Right ventricle myocardium superior (tissue), 1 donor: ENCODE data around the gene EMC10. TPM values are rescaled to one million over a fixed set of nuclear protein-coding genes. Genes with fewer than 3 reads are reported as not detected.
"Not testable (repeated sequence)": the region's sequence is repeated elsewhere in the genome, so short reads cannot be mapped to it uniquely, and the experiment has no call there.

Source experiments
- ATAC-seq: fragments of 200-7000 bp; cut with Tn5 transposase; one replicate; pipeline ENCODE4 v1.9.1; 2020; ENCODE audit warnings: mild to moderate bottlenecking; ENCODE audit not compliant: poor library complexity
- DNase-seq: peaks from one replicate; pipeline ENCODE4 v3.0.0-alpha.2; 2020
- intact Hi-C: fragments of 100-400 bp; cut with DNase I; formaldehyde crosslinking; loops from one replicate; pipeline ENCODE4 v1.11.2; 2022
- total RNA-seq: library from RNA; stranded (reverse); fragmentation: NEBNext Ultra II Directional; extraction: Animal tissue kit (Norgen Biotek cat#: 25700); gene quantifications from one replicate; pipeline ENCODE4 v1.2.1, GENCODE V29; 2021
- donor health status: DM: no; HTN: yes; CAD: no; lungs with severe emphysema.

Gene EMC10
- total RNA-seq, 1 donor from 2014 or later, result 68.7 TPM

DNA sequence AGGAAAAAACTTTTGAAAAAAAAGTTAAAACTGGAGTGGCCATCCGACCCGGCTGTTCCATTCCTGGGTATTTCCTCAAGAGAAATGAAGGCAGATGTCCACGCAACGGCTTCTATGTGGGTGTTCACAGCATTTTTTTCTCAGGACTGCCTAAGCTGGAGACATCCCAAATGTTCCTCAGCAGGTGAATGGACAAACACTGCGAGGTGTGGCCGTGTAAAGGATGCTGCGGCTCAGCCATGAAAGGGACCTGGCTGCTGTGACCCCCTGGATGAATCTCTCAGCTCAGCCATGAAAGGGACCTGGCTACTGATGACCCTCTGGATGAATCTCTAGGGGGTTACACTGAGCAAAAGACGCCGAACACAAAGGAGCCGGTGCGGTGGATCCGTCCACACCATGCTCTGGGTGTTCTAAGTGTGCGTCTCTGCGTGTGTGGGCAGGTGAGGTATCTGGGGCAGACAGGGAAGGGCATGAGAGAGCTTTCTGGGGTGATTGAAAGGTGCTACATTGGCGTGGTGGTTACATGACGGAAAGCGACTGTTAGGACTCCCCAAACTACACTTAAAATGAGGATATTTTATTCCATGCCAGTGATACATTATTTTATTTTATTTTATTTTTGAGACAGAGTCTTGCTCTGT lies 44.6 kb downstream of the EMC10 start:
- DNase-seq (no peak), ATAC-seq (no peak)
- intact Hi-C loops, result no loop called here

DNA sequence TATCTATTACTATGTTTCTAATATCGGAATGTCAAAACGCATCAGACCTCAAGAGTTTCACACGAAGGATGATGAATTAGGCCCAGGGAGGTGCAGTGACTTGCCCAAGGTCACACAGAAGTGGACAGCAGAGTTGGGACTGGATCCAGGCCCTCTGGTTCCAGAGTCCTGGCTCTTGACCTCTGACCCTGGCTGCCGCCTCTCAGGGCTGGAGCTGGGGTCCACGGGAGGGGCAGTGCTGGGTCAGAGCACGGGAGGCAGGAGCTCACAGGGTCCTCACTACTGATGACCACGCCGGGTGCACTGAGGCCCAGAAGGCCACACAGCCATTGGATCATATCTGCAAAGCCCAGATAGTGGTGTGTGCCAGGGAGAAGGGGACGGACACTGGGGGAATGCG lies 46.6 kb downstream of the EMC10 start:
- ATAC-seq (no peak), DNase-seq (peak; percentile 22)
- intact Hi-C loops, result no loop called here

DNA sequence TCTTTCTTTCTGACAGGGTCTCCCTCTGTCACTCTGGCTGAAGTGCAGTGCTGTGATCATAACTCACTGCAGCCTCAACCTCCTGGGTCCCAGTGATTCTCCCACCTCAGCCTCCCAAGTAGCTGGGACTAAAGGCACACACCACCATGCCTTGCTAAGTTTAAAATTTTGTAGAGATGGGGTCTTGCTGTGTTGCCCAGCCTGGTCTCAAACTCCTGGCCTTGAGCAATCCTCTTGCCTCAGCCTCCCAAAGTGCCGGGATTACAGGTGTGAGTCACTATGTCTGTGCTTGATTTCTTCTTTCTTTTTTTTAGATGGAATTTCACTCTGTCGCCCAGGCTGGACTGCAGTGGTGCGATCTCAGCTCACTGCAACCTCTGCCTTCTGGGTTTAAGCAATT lies 51.7 kb downstream of the EMC10 start:
- DNase-seq, intact Hi-C loops, ATAC-seq: not testable (repeated sequence)

DNA sequence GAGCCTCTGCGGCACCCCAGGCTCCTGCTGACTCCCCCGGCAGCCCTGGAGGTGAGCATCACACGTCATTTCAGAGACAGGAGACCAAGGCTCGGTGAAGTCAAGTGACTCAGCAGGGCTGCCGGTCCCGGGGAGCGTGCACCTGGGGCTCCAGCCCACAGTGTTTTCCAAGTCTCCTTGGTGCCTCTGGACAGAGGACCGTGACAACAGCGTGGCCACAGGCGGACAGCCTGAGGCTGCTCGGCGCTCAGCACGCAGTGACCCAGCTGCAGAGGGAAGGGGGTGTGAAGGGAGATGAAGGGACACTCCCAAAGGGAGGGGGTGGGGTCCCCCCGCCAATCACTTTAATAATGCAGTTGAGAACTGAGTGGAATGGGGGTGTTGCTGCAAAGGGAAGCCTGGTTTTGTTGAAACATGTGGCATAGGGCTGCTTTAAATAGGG lies 54.9 kb downstream of the EMC10 start:
- DNase-seq, result no peak
- intact Hi-C loops, result no loop called here

DNA sequence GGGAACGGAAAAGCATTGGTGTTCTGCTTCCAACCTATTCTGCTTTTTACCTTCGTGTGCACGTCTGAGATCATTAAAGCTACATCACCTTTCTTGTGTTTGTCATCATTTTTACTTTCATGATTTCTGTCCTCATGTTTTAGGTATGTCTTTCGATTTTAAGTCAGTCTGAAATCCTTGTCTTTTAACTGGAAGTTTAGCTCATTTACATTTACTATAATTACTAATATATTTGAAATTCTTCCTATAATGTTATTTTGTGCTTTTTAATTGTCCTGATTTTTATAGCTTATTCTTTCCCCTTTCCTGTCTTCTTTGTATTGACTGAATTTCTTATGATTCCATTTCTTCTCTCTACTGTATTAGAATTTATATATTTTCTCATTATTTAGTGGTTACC lies 56.6 kb downstream of the EMC10 start:
- DNase-seq (no peak), ATAC-seq (no peak)
- intact Hi-C loops, result no loop called here

More for the DNA sequence above, 54.9 kb downstream of the EMC10 start:
- no peak for ATAC-seq

DNA sequence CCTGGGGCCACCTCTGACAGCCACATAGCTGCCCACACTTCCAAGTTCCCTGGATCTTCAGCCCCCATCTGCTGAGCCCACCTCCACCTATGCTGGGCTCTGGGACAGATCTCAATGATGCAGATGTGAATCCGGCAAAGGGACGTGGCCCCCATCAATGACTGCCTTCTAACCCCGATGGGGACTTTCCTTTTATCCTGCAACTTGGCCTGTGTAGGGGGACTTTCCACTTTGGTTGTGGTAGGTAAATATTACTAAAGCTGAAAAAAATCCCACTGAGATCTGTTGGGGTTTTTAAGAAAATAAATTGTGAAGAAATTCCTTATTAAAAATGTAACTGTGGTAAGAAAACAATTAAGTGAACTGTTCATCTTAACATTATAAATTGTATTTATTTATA lies 58.2 kb downstream of the EMC10 start:
- DNase-seq (no peak), ATAC-seq (no peak)
- intact Hi-C loops, result no loop called here

DNA sequence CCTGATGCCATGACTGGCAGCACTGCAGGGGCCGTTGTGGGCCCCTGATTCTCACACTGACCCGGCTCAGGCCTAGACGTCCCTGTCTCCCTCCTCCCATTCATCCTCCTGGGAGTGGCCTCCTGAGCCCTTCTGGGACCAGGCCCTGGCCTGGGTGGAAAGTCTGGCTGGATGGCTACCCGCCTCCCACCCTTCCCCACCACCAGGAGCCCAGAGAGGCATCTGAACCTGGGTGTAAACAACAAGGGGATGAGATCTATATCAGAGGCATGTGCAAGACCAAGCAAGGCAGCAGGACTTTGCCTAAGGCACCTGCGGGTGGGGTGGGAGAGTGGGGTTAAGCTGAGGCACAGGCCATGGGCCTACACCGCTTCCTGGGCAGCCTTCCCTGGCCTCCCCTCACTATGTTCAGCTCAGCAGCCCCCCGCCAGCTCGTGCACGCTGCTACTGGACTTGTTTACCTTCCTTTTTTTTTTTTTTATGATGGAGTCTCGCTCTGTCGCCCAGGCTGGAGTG lies 59.4 kb downstream of the EMC10 start:
- DNase-seq (no peak), ATAC-seq (no peak)
- intact Hi-C loops, result loop anchor here (2.0 kb wide), 1 partner anchor 247 kb away; no protein-coding TSS in a partner anchor

DNA sequence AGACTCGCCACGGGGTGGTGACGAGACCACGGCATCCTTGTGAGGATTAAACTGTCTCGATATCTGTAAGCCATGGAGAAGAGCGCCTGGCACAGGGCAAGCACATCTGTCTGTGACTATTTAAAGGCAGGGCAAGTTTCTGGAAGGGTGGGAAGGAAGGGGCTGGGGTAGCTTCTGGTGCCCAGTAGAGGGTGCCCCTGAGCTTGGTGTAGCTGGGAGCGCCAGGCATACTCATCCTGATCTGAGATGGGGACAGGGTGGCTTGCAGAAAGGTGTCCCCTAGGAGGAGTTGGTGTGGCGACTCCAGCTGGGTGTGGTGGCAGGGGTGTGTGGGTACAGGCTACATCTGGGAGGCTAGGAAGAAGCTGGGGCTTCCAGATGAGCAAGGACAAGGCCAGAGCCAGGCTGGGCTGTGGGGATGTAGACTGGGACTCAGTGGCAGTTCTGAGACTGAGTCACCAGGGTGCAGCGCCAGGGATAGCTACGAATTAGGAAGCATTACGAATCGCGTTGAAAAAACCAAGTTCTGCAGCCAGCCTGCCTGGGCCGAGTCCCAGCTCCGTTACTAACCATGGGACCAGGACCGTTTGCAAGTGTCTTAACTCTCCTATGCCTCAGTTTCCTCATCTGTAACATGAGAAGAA lies 60.5 kb downstream of the EMC10 start:
- intact Hi-C loops, result loop anchor here (2.0 kb wide), 1 partner anchor 246 kb away; no protein-coding TSS in a partner anchor
- DNase-seq (no peak), ATAC-seq (no peak)

DNA sequence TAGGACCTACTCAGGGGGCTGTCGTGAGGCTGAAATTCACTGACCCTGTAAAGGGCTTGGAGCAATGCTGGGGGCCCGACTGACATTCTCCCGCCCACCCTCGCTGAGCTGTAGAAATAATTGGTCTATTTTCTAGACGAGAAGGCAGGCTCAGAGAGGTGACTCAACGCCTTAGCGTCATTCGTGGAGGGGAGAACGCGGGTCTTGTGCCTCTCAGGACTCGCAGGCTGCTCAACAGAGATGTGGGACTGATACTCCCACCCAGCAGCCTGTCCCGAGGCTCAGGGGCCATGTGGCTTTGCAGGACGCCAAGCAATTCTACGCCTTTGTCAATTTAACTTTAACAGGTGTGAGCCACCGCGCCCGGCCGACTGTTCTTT lies 61.0 kb downstream of the EMC10 start:
- intact Hi-C loops, result loop anchor here (2.0 kb wide), 1 partner anchor 246 kb away; no protein-coding TSS in a partner anchor
- ATAC-seq (no peak), DNase-seq (no peak)

DNA sequence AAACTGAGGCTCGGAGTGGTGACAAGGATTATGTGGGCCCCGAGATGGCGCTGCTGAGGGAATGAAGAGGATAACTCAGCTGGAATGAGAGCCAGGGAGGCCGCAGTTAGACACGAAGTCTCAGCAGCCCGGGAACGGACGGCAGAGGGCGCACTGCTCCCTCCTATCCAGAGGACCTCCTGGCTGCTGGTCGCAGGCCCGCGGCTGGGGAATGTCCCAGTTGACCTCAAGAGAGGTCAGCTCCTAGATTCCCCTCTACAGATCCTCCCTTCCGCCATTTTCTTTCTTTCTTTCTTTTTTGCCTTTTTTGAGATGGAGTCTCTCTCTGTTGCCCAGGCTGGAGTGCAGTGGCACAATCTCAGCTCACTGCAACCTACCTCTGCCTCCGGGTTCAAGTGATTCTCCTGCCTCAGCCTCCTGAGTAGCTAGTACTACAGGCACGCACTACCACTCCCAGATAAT lies 61.5 kb downstream of the EMC10 start:
- intact Hi-C loops, result loop anchor here (2.0 kb wide), 1 partner anchor 245 kb away; no protein-coding TSS in a partner anchor
- ATAC-seq (peak; percentile 91), DNase-seq (peak; percentile 90)

Other genes with a start within 250 kb of the EMC10 start
- 2.0 TPM for gene KCNC3, start 147.1 kb upstream of the EMC10 start, total RNA-seq
- gene NAPSA, start 110.9 kb upstream of the EMC10 start, total RNA-seq, result 0.40 TPM
- 68.4 TPM for gene NR1H2, start 100.0 kb upstream of the EMC10 start, total RNA-seq
- 7.8 TPM for gene POLD1, start 92.2 kb upstream of the EMC10 start, total RNA-seq
- not detected for gene SPIB, start 57.6 kb upstream of the EMC10 start, total RNA-seq
- not detected for gene MYBPC2, start 43.6 kb upstream of the EMC10 start, total RNA-seq
- gene GARIN5A, start 341 bp downstream of the EMC10 start, total RNA-seq, result 2.0 TPM
- 39.8 TPM for gene JOSD2, start 34.7 kb downstream of the EMC10 start, total RNA-seq
- not detected for gene ASPDH, start 37.4 kb downstream of the EMC10 start, total RNA-seq
- 1.0 TPM for gene LRRC4B, start 91.9 kb downstream of the EMC10 start, total RNA-seq
- 0.11 TPM for gene SYT3, start 163.4 kb downstream of the EMC10 start, total RNA-seq
- gene C19orf81, start 172.9 kb downstream of the EMC10 start, total RNA-seq, result 2.5 TPM
- gene SHANK1, start 243.3 kb downstream of the EMC10 start, total RNA-seq, result 0.40 TPM
- gene CLEC11A, start 246.9 kb downstream of the EMC10 start, total RNA-seq, result 3.0 TPM